HEK293 (cell line): ENCODE data around the gene PJVK.

ENCODE experiments used
- CTCF ChIA-PET: fragments of 350-600 bp; formaldehyde crosslinking; extraction: SDS; loops from one replicate; lab custom pipeline; 2021; ENCODE audit warnings: antibody characterized with exemption; lab: Yijun Ruan, JAX
- POLR2A ChIA-PET: fragments of 300-600 bp; formaldehyde crosslinking; extraction: SDS; loops from one replicate; lab custom pipeline; 2020; ENCODE audit warnings: antibody characterized with exemption, inconsistent platforms; lab: Yijun Ruan, JAX
- H3K27ac ChIP-seq: fragments of 200-500 bp; sonication (Bioruptor generic); 2 replicates; pipeline ENCODE4 v1.5.1; 2014; ENCODE audit warnings: low read depth, low read length, control low read depth, inconsistent platforms; ENCODE audit errors: extremely low read depth
- H3K36me3 ChIP-seq, 2 experiments: fragments of 200-500 bp in 1 of 2; sonication (Bioruptor generic) in 1 of 2; 1 replicate in 1 of 2; 2 replicates in 1 of 2; pipeline ENCODE4 v1.5.1; 2014 to 2017; ENCODE audit warnings: inconsistent platforms in 2 of 2, low read length in 2 of 2; ENCODE audit not compliant: control insufficient read depth in 2 of 2, insufficient read depth in 1 of 2
- H3K4me1 ChIP-seq: fragments of 200-500 bp; sonication (Bioruptor generic); 2 replicates; pipeline ENCODE4 v1.5.1; 2014; ENCODE audit warnings: mild to moderate bottlenecking, low read length, inconsistent platforms; ENCODE audit not compliant: control insufficient read depth, insufficient read depth
- H3K4me3 ChIP-seq: 2 replicates; pipeline ENCODE4 v1.5.1; 2011; ENCODE audit warnings: low read depth, mild to moderate bottlenecking, control low read depth, low read length, moderate library complexity
- H3K9me3 ChIP-seq: fragments of 200-500 bp; sonication (Bioruptor generic); 2 replicates; pipeline ENCODE4 v1.5.1; 2014; ENCODE audit warnings: low read depth, low read length, inconsistent platforms; ENCODE audit not compliant: control insufficient read depth, insufficient read depth
- BCL11B ChIP-seq: fragments of 450-650 bp; formaldehyde crosslinking; IDR thresholded peaks from 2 replicates; pipeline ENCODE4 v1.5.1; 2016; ENCODE audit warnings: low read depth, missing biosample characterization, missing genetic modification characterization
- CTCF ChIP-seq: fragments of 450-650 bp; formaldehyde crosslinking; IDR thresholded peaks from 2 replicates; pipeline ENCODE4 v1.5.1; 2016; ENCODE audit warnings: missing biosample characterization, missing genetic modification characterization
- PATZ1 ChIP-seq: fragments of 450-650 bp; formaldehyde crosslinking; IDR thresholded peaks from 2 replicates; pipeline ENCODE4 v1.5.1; 2016; ENCODE audit warnings: missing biosample characterization, missing genetic modification characterization
- PBX3 ChIP-seq: sonication (generic); formaldehyde crosslinking; IDR thresholded peaks from 2 replicates; pipeline ENCODE4 v1.8.1; 2022; ENCODE audit warnings: mild to moderate bottlenecking, moderate library complexity, missing genetic modification reagents
- PRDM10 ChIP-seq: fragments of 450-650 bp; formaldehyde crosslinking; IDR thresholded peaks from 2 replicates; pipeline ENCODE4 v1.5.1; 2016; ENCODE audit warnings: missing biosample characterization, missing genetic modification characterization
- PRDM2 ChIP-seq: fragments of 450-650 bp; formaldehyde crosslinking; IDR thresholded peaks from 2 replicates; pipeline ENCODE4 v1.5.1; 2016; ENCODE audit warnings: missing biosample characterization, missing genetic modification characterization, borderline replicate concordance
- REPIN1 ChIP-seq: fragments of 450-650 bp; formaldehyde crosslinking; IDR thresholded peaks from 2 replicates; pipeline ENCODE4 v1.5.1; 2017; ENCODE audit warnings: missing biosample characterization, missing genetic modification characterization, low read depth
- SCRT1 ChIP-seq: fragments of 450-650 bp; formaldehyde crosslinking; IDR thresholded peaks from 2 replicates; pipeline ENCODE4 v1.5.1; 2016; ENCODE audit warnings: missing biosample characterization, missing genetic modification characterization, borderline replicate concordance
- SP2 ChIP-seq: fragments of 450-650 bp; formaldehyde crosslinking; IDR thresholded peaks from 2 replicates; pipeline ENCODE4 v1.5.1; 2016; ENCODE audit warnings: missing biosample characterization, missing genetic modification characterization
- ZNF148 ChIP-seq: fragments of 450-650 bp; formaldehyde crosslinking; IDR thresholded peaks from 2 replicates; pipeline ENCODE4 v1.5.0; 2017; ENCODE audit warnings: missing biosample characterization, missing genetic modification characterization, borderline replicate concordance
- ZNF19 ChIP-seq: fragments of 450-650 bp; formaldehyde crosslinking; IDR thresholded peaks from 2 replicates; pipeline ENCODE4; 2016; ENCODE audit warnings: missing biosample characterization, missing genetic modification characterization, low read depth
- ZNF362 ChIP-seq: fragments of 450-650 bp; formaldehyde crosslinking; IDR thresholded peaks from 2 replicates; pipeline ENCODE4 v1.5.1; 2016; ENCODE audit warnings: missing biosample characterization, missing genetic modification characterization
- ZSCAN23 ChIP-seq: fragments of 450-650 bp; formaldehyde crosslinking; IDR thresholded peaks from 2 replicates; pipeline ENCODE4 v1.5.1; 2016; ENCODE audit warnings: missing biosample characterization, missing genetic modification characterization
- ZSCAN30 ChIP-seq: fragments of 450-650 bp; IDR thresholded peaks from 2 replicates; pipeline ENCODE4 v1.5.1; 2018; ENCODE audit warnings: missing biosample characterization, mild to moderate bottlenecking, missing genetic modification characterization, moderate library complexity

PJVK gene

GRCh38 chr2:178420463-178420999 lies 30.6 kb upstream of the PJVK start:
- Histone ChIP-seq H3K27ac (no peak overlapping the region), H3K4me3 (no peak overlapping the region), H3K9me3 (no peaks in the 10 kb centered on the region), H3K4me1 (no peaks in the 10 kb centered on the region), H3K36me3 (no peaks in the 10 kb centered on the region)
- TF ChIP-seq ZNF148 (no peak), PRDM10 (tag by site-specific recombination) (peak; percentile 97)
- CTCF ChIA-PET: interaction anchor here (2.3 to 2.8 kb wide), 2 partner anchors 22 to 308 kb away, joined by 16 to 19 read pairs; partner anchors contain the start of gene RBM45
- POLR2A ChIA-PET: interaction anchor here (2.2 kb wide), 1 partner anchor 30 kb away, joined by 12 read pairs; the partner anchor contains the start of genes PJVK and PRKRA

GRCh38 chr2:178422097-178422496 lies 29.1 kb upstream of the PJVK start:
- H3K27ac ChIP-seq: no peak overlapping the region
- peaks cover 0 to 11% of the 10 kb centered on the region in 2 experiments; a peak in 1 of 3 replicates for H3K36me3 ChIP-seq
- CTCF ChIA-PET: interaction anchor here (0.7 kb wide), 1 partner anchor 25 kb away, joined by 3 read pairs; no protein-coding TSS in a partner anchor
- no peaks in the 10 kb centered on the region for H3K4me1 ChIP-seq
- POLR2A ChIA-PET: no interaction called here
- H3K4me3 ChIP-seq: no peak overlapping the region
- no peaks in the 10 kb centered on the region for H3K9me3 ChIP-seq
- TF ChIP-seq BCL11B (tag by site-specific recombination) (no peak), SCRT1 (tag by site-specific recombination) (no peak), ZSCAN23 (tag by site-specific recombination) (no peak), REPIN1 (tag by site-specific recombination) (no peak), ZSCAN30 (tag by site-specific recombination) (no peak), PBX3 (CRISPR knock-in tag) (no peak), PRDM2 (tag by site-specific recombination) (no peak), PATZ1 (tag by site-specific recombination) (no peak), ZNF362 (tag by site-specific recombination) (no peak), SP2 (tag by site-specific recombination) (no peak), ZNF19 (tag by site-specific recombination) (no peak), CTCF (no peak)
